ENCODE measurements around the gene CYP4V2.

GRCh38 chr4:186200516-186200915, 9.1 kb downstream of the CYP4V2 start:
- TF ChIP-seq POLR2AphosphoS5 (IDR thresholded peaks at IDR 0.05; ENCODE audit: low read depth, low read length), result no peak
- no peak for TF ChIP-seq POLR2A (IDR thresholded peaks at IDR 0.05; ENCODE audit: low read depth, low read length)
